ENCODE data around the gene UBR3.
"Not testable (repeated sequence)": the region's sequence is repeated elsewhere in the genome, so short reads cannot be mapped to it uniquely, and the experiment has no call there.

UBR3 gene

GRCh38 chr2:169887120-169887519, 59.9 kb downstream of the UBR3 start:
- DNase-seq (ENCODE audit: low read depth): no peak
- H3K4me3 ChIP-seq (replicated peaks; ENCODE audit: low read depth, low read length): no peak overlapping the region
- TF ChIP-seq, protein P1, sequence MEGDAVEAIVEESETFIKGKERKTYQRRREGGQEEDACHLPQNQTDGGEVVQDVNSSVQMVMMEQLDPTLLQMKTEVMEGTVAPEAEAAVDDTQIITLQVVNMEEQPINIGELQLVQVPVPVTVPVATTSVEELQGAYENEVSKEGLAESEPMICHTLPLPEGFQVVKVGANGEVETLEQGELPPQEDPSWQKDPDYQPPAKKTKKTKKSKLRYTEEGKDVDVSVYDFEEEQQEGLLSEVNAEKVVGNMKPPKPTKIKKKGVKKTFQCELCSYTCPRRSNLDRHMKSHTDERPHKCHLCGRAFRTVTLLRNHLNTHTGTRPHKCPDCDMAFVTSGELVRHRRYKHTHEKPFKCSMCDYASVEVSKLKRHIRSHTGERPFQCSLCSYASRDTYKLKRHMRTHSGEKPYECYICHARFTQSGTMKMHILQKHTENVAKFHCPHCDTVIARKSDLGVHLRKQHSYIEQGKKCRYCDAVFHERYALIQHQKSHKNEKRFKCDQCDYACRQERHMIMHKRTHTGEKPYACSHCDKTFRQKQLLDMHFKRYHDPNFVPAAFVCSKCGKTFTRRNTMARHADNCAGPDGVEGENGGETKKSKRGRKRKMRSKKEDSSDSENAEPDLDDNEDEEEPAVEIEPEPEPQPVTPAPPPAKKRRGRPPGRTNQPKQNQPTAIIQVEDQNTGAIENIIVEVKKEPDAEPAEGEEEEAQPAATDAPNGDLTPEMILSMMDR (IDR thresholded peaks at IDR 0.05; ENCODE audit: low read length, missing control alignments): no peak

DNA sequence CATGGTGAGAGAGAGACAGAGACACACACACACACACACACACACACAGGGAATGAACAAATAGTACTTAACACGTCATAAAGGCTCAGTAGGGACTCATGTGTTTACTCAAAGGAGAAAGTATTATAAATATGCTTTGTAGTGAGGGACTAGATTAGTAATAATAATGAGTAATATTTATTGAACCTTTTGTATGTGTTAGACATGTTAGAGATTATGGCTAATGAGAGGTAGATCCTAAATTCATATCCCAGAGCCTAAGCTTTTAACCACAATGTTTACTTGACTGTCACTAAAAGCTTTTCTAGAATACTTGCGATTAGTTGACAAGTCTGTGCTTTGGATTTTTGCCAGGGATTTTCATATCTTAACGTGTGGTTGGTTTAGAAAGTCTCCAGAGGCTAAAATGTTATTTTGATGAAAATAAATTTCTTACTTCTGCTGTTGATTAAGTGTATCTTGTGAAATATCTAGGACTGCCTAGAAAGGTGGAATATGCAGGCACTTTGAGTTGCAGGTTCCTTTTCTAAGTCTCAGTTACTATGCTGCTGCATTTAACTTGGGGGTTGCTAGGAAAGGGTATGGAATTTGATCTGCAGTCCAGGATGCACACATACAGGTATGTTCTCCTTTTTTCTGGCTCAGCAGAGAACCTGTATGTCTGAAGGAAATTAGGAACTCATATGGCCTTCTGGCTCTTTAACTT, 64.5 kb downstream of the UBR3 start:
- DNase-seq (ENCODE audit: low read depth): peak; percentile 40
- no peak overlapping the region for H3K4me3 ChIP-seq (replicated peaks; ENCODE audit: low read depth, low read length)
- TF ChIP-seq, protein P1 (IDR thresholded peaks at IDR 0.05; ENCODE audit: low read length, missing control alignments): no peak

DNA sequence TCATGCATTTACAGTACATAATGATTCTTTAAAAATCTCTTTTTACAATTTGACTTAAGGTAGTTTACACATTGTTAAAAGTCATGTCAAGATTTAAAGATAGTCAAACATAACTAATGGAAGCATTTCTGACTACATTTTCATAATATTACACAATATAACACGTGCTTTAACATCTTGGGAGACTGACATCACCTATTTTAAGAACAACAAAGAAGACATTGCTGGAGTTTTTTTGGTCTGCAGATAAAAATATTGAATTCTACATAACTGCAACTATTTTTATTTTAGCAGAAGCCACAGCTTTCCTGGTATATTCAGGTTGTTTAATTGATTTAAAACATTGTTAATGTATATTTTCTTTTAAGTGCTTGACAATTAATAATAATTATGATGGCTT, 65.7 kb downstream of the UBR3 start:
- no peak overlapping the region for H3K4me3 ChIP-seq (replicated peaks; ENCODE audit: low read depth, low read length)
- TF ChIP-seq, protein P1 (IDR thresholded peaks at IDR 0.05; ENCODE audit: low read length, missing control alignments): no peak
- DNase-seq (ENCODE audit: low read depth): peak; percentile 11

GRCh38 chr2:169895294-169895985, 68.2 kb downstream of the UBR3 start:
- H3K4me3 ChIP-seq (replicated peaks; ENCODE audit: low read depth, low read length): no peak overlapping the region
- DNase-seq (ENCODE audit: low read depth): peak; percentile 30
- TF ChIP-seq, protein P1 (IDR thresholded peaks at IDR 0.05; ENCODE audit: low read length, missing control alignments): no peak

GRCh38 chr2:169897834-169898233, 70.6 kb downstream of the UBR3 start:
- no peak for DNase-seq (ENCODE audit: low read depth)
- no peak overlapping the region for H3K4me3 ChIP-seq (replicated peaks; ENCODE audit: low read depth, low read length)
- TF ChIP-seq, protein P1 (IDR thresholded peaks at IDR 0.05; ENCODE audit: low read length, missing control alignments): no peak

DNA sequence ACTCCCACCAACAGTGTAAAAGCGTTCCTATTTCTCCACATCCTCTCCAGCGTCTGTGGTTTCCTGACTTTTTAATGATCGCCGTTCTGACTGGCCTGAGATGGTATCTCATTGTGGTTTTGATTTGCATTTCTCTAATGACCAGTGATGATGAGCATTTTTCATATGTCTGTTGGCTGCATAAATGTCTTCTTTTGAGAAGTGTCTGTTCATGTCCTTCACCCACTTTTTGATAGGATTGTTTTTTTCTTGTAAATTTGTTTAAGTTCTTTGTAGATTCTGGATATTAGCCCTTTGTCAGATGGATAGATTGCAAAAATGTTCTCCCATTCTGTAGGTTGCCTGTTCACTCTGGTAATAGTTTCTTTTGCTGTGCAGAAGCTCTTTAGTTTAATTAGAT, 72.8 kb downstream of the UBR3 start:
- H3K4me3 ChIP-seq (replicated peaks; ENCODE audit: low read depth, low read length): not testable (repeated sequence)

DNA sequence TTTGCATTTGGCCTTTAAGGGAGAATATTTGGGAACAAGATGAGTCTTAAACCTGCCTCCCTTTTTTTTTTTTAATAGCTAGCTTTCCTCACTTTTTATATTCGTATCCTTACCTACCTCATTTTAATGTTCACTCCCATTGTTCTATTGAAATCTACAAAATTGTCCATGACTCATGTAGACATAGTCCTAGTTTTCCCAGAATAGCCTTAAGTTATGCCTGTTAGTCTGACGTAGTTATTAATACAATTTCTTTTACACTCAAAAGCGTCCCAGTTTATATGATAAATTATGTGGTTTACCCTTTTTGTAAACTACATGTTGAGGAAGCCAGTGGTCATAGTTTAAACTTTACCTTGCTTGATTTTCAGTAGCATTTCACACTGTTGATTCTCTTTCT, 73.4 kb downstream of the UBR3 start:
- H3K4me3 ChIP-seq (replicated peaks; ENCODE audit: low read depth, low read length): no peak overlapping the region
- DNase-seq (ENCODE audit: low read depth): peak; percentile 34
- TF ChIP-seq, protein P1 (IDR thresholded peaks at IDR 0.05; ENCODE audit: low read length, missing control alignments): no peak

More for the DNA sequence above, 72.8 kb downstream of the UBR3 start:
- DNase-seq (ENCODE audit: low read depth): not testable (repeated sequence)
